PC-9 (cell line): Measurements from ENCODE around the gene KCNK5.

Experiments
- EZH2 ChIP-seq: fragments of 200-600 bp; sonication (generic); IDR thresholded peaks from 2 replicates; pipeline ENCODE4 v1.8.0; 2017; ENCODE audit warnings: antibody characterized with exemption, low read depth
- TF ChIP-seq, protein P1 (sequence below): fragments of 200-600 bp; sonication (generic); conservative IDR thresholded peaks from 2 replicates; pipeline ENCODE4 v1.6.1; 2017; ENCODE audit warnings: mixed run types, antibody characterized with exemption, mild to moderate bottlenecking, moderate library complexity

DNA sequence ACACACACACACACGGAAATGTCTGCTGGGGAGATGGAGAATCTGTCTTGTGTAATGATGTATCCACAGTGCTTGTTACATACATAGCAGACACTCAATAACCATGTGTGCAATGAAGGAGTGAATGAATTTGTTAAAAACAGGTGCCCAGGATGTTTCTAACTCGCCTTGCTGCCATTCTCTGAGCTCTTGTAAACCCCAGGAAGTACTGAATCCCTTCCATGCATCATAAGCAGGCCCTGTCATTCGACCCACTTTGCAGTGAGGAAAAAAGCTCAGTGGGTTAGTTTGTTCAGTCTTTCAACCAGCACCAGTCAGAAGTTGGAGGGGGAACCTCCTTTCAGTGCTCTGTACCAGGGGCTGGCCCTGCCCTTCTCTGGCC, 1.4 kb upstream of the KCNK5 start:
- TF ChIP-seq, protein P1, sequence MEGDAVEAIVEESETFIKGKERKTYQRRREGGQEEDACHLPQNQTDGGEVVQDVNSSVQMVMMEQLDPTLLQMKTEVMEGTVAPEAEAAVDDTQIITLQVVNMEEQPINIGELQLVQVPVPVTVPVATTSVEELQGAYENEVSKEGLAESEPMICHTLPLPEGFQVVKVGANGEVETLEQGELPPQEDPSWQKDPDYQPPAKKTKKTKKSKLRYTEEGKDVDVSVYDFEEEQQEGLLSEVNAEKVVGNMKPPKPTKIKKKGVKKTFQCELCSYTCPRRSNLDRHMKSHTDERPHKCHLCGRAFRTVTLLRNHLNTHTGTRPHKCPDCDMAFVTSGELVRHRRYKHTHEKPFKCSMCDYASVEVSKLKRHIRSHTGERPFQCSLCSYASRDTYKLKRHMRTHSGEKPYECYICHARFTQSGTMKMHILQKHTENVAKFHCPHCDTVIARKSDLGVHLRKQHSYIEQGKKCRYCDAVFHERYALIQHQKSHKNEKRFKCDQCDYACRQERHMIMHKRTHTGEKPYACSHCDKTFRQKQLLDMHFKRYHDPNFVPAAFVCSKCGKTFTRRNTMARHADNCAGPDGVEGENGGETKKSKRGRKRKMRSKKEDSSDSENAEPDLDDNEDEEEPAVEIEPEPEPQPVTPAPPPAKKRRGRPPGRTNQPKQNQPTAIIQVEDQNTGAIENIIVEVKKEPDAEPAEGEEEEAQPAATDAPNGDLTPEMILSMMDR: no peak
- TF ChIP-seq EZH2: no peak
